Upper lobe of left lung (tissue), 4 donors: Measurements from ENCODE around the gene FANCM.

Experiments used
- CTCF ChIP-seq, 6 experiments: fragments of 450-650 bp in 4 of 6; fragments of 200-600 bp in 2 of 6; sonication (generic) in 2 of 6; IDR thresholded peaks; one replicate each; pipeline ENCODE4 v1.5.1; 2016 to 2019; ENCODE audit warnings: antibody characterized with exemption in 6 of 6
- POLR2A ChIP-seq, 4 donors: fragments of 450-650 bp; IDR thresholded peaks; one replicate each; pipeline ENCODE4 v1.5.1; 2016 to 2017; ENCODE audit warnings: antibody characterized with exemption in 4 of 4, mild to moderate bottlenecking in 2 of 4
- POLR2AphosphoS5 ChIP-seq, 2 donors: sonication (generic); formaldehyde crosslinking; IDR thresholded peaks; one replicate each; pipeline ENCODE4 v1.5.1; 2017; ENCODE audit warnings: antibody characterized with exemption in 2 of 2

- TF ChIP-seq CTCF (IDR thresholded peaks at IDR 0.05) (no peak), POLR2A (IDR thresholded peaks at IDR 0.05) (no peak), POLR2AphosphoS5 (IDR thresholded peaks at IDR 0.05) (no peak)
Observed at GRCh38 chr14:45133683-45134050, 2.1 kb upstream of the FANCM start.
